ENCODE measurements around the gene VWA7.
A peak's percentile ranks its signal among the peaks of the same experiment; 100 is the strongest.
"Not testable (repeated sequence)": the region's sequence is repeated elsewhere in the genome, so short reads cannot be mapped to it uniquely, and the experiment has no call there.

The VWA7 gene

GRCh38 chr6:31776989-31777666 lies at the start of gene VWA7:
VWA7 (minus strand) TSS chr6:31777328; CDS start chr6:31776779, 549 bp downstream.
- H3K27me3 Mint-ChIP-seq: no peaks in the 10 kb centered on the region

GRCh38 chr6:31826793-31827285 lies 49.7 kb upstream of the VWA7 start:
- peaks cover 24 to 58% of the 10 kb centered on the region in 2 donors for H3K4me1 Mint-ChIP-seq
- no peaks in the 10 kb centered on the region for H3K27me3 Mint-ChIP-seq
- H3K27ac Mint-ChIP-seq: peak overlapping the region; percentile 99
- DNase-seq (no peak), ATAC-seq (replicated peaks) (peak; percentile 29 to 36)
- peaks cover 0 to 2% of the 10 kb centered on the region in 2 donors for H3K36me3 Mint-ChIP-seq
- no peaks in the 10 kb centered on the region for H3K9me3 Mint-ChIP-seq
- H3K4me3 Mint-ChIP-seq: peak overlapping the region; percentile 86 to 88

More at GRCh38 chr6:31776989-31777666, at the start of gene VWA7:
- Mint-ChIP-seq H3K4me1 (peaks cover 29 to 43% of the 10 kb centered on the region in 2 donors), H3K27ac (peak within 1 kb of the TSS; percentile 96), H3K36me3 (peaks cover 30 to 41% of the 10 kb centered on the region in 2 donors), H3K9me3 (no peaks in the 10 kb centered on the region), H3K4me3 (peak within 1 kb of the TSS; percentile 76 to 78)
- DNase-seq (peak; percentile 88), ATAC-seq (replicated peaks) (peak; percentile 91 to 93)

GRCh38 chr6:31825553-31825952 lies 48.4 kb upstream of the VWA7 start:
- H3K27ac Mint-ChIP-seq: peak overlapping the region; percentile 99
- no peak for ATAC-seq (replicated peaks)
- H3K4me3 Mint-ChIP-seq: peak overlapping the region in 1 of 2 donors; percentile 86
- peaks cover 0 to under 1% of the 10 kb centered on the region in 2 donors for H3K36me3 Mint-ChIP-seq
- no peaks in the 10 kb centered on the region for H3K27me3 Mint-ChIP-seq
- H3K9me3 Mint-ChIP-seq: no peaks in the 10 kb centered on the region
- DNase-seq: no peak
- H3K4me1 Mint-ChIP-seq: peaks cover 25 to 59% of the 10 kb centered on the region in 2 donors

GRCh38 chr6:31823592-31824196 lies 46.6 kb upstream of the VWA7 start:
- H3K27me3 Mint-ChIP-seq; ATAC-seq (replicated peaks); DNase-seq; H3K9me3 Mint-ChIP-seq; H3K36me3 Mint-ChIP-seq: not testable (repeated sequence)
- H3K4me3 Mint-ChIP-seq: peak overlapping the region in 1 of 2 donors; percentile 25
- peak overlapping the region; percentile 82 for H3K27ac Mint-ChIP-seq
- H3K4me1 Mint-ChIP-seq: peaks cover 24 to 55% of the 10 kb centered on the region in 2 donors

GRCh38 chr6:31822036-31822821 lies 45.1 kb upstream of the VWA7 start:
- H3K36me3 Mint-ChIP-seq: no peaks in the 10 kb centered on the region
- H3K4me3 Mint-ChIP-seq: peak overlapping the region; percentile 87 to 89
- no peaks in the 10 kb centered on the region for H3K27me3 Mint-ChIP-seq
- DNase-seq (peak; percentile 80), ATAC-seq (replicated peaks) (peak; percentile 73 to 77)
- H3K27ac Mint-ChIP-seq: peak overlapping the region; percentile 95
- H3K4me1 Mint-ChIP-seq: peaks cover 37 to 65% of the 10 kb centered on the region in 2 donors
- no peaks in the 10 kb centered on the region for H3K9me3 Mint-ChIP-seq

GRCh38 chr6:31821301-31822035 lies 44.3 kb upstream of the VWA7 start:
- Mint-ChIP-seq H3K4me1 (peaks cover 35 to 59% of the 10 kb centered on the region in 2 donors), H3K27me3 (no peaks in the 10 kb centered on the region), H3K27ac (peak overlapping the region; percentile 95), H3K9me3 (no peaks in the 10 kb centered on the region), H3K4me3 (peak overlapping the region; percentile 87 to 89), H3K36me3 (no peaks in the 10 kb centered on the region)
- peak; percentile 68 for DNase-seq
- ATAC-seq (replicated peaks): peak; percentile 55 to 72

- peaks cover 33 to 54% of the 10 kb centered on the region in 2 donors for H3K4me1 Mint-ChIP-seq
Measured at GRCh38 chr6:31820399-31820798, 43.3 kb upstream of the VWA7 start.

GRCh38 chr6:31819871-31820299 lies 42.8 kb upstream of the VWA7 start:
- H3K4me1 Mint-ChIP-seq: peaks cover 32 to 55% of the 10 kb centered on the region in 2 donors
- H3K4me3 Mint-ChIP-seq: peak overlapping the region in 1 of 2 donors; percentile 42
- no peak overlapping the region for H3K27ac Mint-ChIP-seq

More at GRCh38 chr6:31820399-31820798, 43.3 kb upstream of the VWA7 start:
- H3K36me3 Mint-ChIP-seq; DNase-seq; H3K27ac Mint-ChIP-seq; H3K9me3 Mint-ChIP-seq; H3K27me3 Mint-ChIP-seq; ATAC-seq (replicated peaks); H3K4me3 Mint-ChIP-seq: not testable (repeated sequence)

GRCh38 chr6:31817929-31818511 lies 40.9 kb upstream of the VWA7 start:
- not testable (repeated sequence) for DNase-seq; H3K9me3 Mint-ChIP-seq; H3K36me3 Mint-ChIP-seq; H3K27me3 Mint-ChIP-seq; ATAC-seq (replicated peaks)
- Mint-ChIP-seq H3K4me1 (peaks cover 32 to 52% of the 10 kb centered on the region in 2 donors), H3K4me3 (peak overlapping the region; percentile 78), H3K27ac (peak overlapping the region; percentile 37)

More at GRCh38 chr6:31819871-31820299, 42.8 kb upstream of the VWA7 start:
- ATAC-seq (replicated peaks): no peak
- Mint-ChIP-seq H3K36me3 (no peaks in the 10 kb centered on the region), H3K27me3 (no peaks in the 10 kb centered on the region), H3K9me3 (no peaks in the 10 kb centered on the region)
- DNase-seq: no peak

GRCh38 chr6:31817133-31817928 lies 40.2 kb upstream of the VWA7 start:
- not testable (repeated sequence) for H3K36me3 Mint-ChIP-seq; H3K9me3 Mint-ChIP-seq; DNase-seq; H3K27me3 Mint-ChIP-seq; ATAC-seq (replicated peaks)
- Mint-ChIP-seq H3K27ac (peak overlapping the region; percentile 37), H3K4me3 (peak overlapping the region; percentile 78), H3K4me1 (peaks cover 32 to 50% of the 10 kb centered on the region in 2 donors)

- Mint-ChIP-seq H3K9me3 (no peaks in the 10 kb centered on the region), H3K27ac (peak within 1 kb of the TSS; percentile 97), H3K4me3 (peak within 1 kb of the TSS; percentile 96 to 99), H3K4me1 (peaks cover 25 to 38% of the 10 kb centered on the region in 2 donors), H3K36me3 (peaks cover 2 to 8% of the 10 kb centered on the region in 2 donors), H3K27me3 (no peaks in the 10 kb centered on the region)
- DNase-seq (peak; percentile 68), ATAC-seq (replicated peaks) (peak; percentile 55 to 64)
Measured at GRCh38 chr6:31815025-31815838, 38.1 kb upstream of the VWA7 start, which contains the start of the genes HSPA1A and HSPA1L. HSPA1A (plus strand) TSS chr6:31815543; CDS start chr6:31815757, 214 bp downstream. HSPA1L (minus strand) TSS chr6:31815283; CDS start chr6:31811972, 3,311 bp downstream.

GRCh38 chr6:31814677-31815024 lies 37.5 kb upstream of the VWA7 start:
- Mint-ChIP-seq H3K4me3 (peak overlapping the region; percentile 96 to 99), H3K36me3 (peaks cover 2 to 11% of the 10 kb centered on the region in 2 donors), H3K27ac (peak overlapping the region; percentile 97), H3K27me3 (no peaks in the 10 kb centered on the region), H3K4me1 (peaks cover 23 to 33% of the 10 kb centered on the region in 2 donors), H3K9me3 (no peaks in the 10 kb centered on the region)
- DNase-seq (peak; percentile 57), ATAC-seq (replicated peaks) (peak; percentile 68 to 69)

All from stimulated activated naive B cell treated with anti-CD40 and anti-IgM and Interleukin-4, amounts not matched to agents 10 μg/mL and 1 μg/mL and 100 μg/mL, for 72 hours (primary cell).